SK-MEL-5 (cell line): Measurements from ENCODE around the gene SIK2. TPM values are rescaled to one million over a fixed set of nuclear protein-coding genes. Genes with fewer than 3 reads are reported as not detected.

Source experiments
- DNase-seq: peaks from one replicate; pipeline ENCODE4 v3.0.0-alpha.2; 2016; ENCODE audit warnings: low read depth, low spot score
- in situ Hi-C: cut with HindIII; loops from 2 replicates; pipeline ENCODE4 v1.10.0; 2016; ENCODE audit warnings: low sequenced_read_pairs, high pct_unique_total_duplicates, low pct_unique_long_range_greater_than_20kb
- polyA plus RNA-seq, 2 experiments: library from polyadenylated mRNA; depleted of rRNA; stranded (reverse); fragments of >200 nt; gene quantifications; 2 replicates each; pipeline ENCODE4 v1.2.3, GENCODE V29; 2015
- total RNA-seq: library from RNA; depleted of rRNA; stranded (reverse); fragments of >200 nt; shearing (Covaris generic); gene quantifications from 2 replicates; pipeline ENCODE4 v1.2.3, GENCODE V29; 2014; rRNA removed

Gene SIK2
- total RNA-seq, result 17.5 and 20.9 TPM in 2 replicates
- 19.2 and 25.2 TPM in 2 replicates for polyA plus RNA-seq (2015; cell fraction: cytosol; rRNA removed)
- 16.6 and 19.1 TPM in 2 replicates for polyA plus RNA-seq (2015; cell fraction: nucleus; rRNA removed)

DNA sequence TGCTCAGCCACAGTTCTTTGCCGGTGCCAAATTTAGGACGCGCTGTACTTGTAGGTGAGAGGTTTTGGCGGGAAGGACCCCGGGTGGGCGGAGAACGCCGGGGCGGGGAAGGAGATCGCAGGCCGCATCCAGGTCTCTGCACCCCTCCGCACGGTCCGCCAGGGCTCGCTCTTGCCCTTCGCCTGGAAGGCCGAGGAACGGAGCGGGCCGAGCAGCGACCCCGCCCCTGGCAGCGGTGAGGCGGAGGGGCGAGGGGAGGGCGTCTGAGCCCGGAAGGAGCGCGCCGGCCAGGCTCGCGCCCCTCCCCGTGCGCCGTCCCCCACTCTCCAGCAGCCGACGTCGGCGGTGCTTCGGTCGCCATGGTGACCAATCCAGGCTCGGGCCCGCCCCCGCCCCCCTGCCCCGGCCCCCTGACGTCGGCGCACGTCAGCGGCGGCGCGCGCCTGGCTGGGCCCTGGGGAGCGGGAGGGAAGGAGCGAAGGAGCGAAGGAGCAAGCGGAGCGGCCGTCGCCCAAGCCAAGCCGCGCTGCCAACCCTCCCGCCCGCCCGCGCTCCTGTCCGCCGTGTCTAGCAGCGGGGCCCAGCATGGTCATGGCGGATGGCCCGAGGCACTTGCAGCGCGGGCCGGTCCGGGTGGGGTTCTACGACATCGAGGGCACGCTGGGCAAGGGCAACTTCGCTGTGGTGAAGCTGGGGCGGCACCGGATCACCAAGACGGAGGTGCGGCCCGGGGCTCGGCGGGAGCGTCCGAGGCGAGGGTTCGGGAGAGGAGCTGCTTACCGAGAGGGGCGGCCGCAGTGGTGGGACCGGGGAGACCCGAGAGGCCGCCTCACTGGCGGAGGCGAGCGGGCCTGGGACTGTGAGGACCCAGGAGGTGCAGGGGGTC, at the start of gene SIK2:
Gene SIK2 (plus strand): TSS at position 471 of the 886 bp plus-strand sequence. CDS start 115 bp downstream, at position 586.
- DNase-seq, result peak; percentile 91
- in situ Hi-C loops, result no loop called here

DNA sequence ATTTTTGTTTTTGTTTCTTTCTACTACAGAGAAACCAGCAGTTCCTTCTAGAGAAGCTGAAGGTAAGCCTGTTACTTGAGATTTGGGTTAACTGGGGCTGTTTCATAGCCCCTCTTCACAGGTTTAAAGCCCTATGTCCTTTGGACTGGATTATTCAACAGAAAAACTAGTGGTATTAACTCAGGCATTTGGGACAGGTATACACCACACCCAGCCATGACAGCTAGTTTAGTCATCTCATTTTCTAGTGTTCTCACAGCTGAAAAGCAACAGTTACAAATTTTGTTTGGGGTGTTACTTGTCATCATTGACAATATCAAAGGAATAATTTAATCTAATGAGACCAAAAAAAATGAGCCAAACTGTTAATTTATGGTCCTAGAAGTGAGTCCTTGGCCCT, 47.7 kb upstream of the SIK2 start:
- DNase-seq, result no peak
- in situ Hi-C loops, result no loop called here

DNA sequence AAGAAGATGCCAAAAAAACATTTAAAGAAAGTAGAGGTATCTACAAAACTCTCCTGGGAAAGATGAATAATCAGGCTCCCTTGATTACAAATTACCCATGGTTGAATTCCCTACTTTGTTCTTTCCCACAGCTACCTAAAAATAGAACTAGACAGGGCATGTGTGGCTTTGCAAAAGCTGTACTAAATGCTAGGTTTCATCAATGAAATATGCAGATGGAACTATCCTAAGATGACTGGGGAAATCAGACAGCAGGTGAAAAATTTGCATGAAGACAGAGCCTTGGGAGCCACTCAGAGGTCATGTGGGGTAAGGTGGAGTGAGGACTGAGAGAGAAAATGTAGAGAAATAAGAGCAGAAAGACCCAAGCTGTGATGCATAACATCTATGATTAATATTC, 47.0 kb upstream of the SIK2 start:
- in situ Hi-C loops, result no loop called here
- no peak for DNase-seq

DNA sequence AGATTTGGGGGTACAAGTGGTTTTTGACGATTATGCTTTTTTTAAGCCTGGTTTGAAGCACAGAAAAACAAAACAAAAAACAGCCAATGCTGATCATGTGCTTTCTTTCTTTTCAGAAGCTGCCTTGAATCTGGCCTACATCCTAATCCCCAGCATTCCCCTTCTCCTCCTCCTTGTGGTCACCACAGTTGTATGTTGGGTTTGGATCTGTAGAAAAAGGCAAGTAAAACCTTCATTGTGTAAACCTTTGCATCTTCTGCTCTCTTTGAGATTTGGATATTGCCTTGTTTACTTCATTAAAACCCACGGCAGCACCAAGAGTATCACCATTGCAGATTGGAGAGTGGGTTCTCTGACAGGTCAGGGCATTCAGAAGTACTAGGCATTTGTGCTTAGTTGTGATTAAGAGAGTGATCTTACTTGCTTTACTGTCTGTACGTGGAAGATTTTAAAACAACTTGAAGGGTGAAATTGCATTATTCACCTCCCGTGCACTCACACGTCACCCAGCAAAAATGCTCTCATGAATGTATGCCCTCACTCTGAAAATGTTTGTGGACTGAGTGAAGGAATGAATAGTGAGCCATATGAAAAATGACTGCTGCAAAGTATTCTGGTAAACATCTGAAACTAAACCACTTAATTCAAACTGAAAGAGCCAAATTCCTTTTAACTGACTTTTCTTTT, 44.7 kb upstream of the SIK2 start:
- DNase-seq, result no peak
- in situ Hi-C loops, result no loop called here

DNA sequence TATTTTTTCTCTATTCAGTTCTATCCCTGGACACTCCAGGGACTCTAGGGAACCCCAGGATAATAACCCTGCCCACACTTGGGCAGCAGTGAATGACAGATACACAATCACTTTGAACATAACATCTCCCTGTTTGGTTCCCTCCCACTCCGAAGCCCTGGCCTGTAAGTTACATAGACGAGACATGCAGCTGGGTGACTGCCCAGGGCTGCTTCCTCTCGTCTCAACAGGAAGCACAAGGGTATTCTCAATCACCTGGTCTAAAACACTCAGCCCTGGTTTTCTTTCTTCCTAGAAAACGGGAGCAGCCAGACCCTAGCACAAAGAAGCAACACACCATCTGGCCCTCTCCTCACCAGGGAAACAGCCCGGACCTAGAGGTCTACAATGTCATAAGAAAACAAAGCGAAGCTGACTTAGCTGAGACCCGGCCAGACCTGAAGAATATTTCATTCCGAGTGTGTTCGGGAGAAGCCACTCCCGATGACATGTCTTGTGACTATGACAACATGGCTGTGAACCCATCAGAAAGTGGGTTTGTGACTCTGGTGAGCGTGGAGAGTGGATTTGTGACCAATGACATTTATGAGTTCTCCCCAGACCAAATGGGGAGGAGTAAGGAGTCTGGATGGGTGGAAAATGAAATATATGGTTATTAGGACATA, 42.3 kb upstream of the SIK2 start:
- in situ Hi-C loops, result no loop called here
- no peak for DNase-seq

DNA sequence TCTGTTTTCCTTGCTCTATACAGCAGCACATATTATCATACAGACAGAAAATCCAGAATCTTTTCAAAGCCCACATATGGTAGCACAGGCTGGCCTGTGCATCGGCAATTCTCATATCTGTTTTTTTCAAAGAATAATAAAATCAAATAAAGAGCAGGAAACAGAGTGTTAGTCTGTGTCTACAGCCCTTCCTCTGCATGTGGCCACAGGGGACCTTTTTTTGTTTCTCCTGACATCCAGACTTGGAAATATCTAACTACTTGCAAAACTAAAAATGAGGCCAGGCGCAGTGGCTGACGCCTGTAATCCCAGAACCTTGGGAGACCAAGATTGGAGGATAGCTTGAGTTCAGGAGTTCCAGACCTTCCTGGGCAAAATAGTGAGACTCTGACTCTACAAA, 41.4 kb upstream of the SIK2 start:
- in situ Hi-C loops, result no loop called here
- DNase-seq, result no peak

DNA sequence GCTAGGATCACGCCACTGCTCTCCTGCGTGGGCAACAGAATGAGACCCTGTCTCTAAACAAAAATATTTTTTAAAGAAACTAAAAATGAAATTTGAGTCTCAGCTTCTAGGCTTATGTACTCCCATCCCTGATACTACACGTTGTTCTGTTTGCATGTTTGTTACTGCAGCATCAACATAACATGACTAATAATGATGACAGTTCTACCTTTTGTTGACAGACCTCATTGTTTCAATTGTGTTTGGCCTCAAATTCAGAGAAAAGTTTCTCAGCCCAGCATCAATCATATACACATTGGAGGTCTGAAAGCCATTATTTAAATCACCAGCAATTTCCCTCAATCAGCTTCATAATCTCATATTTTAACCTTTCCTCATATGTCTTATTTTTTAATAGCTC, 40.9 kb upstream of the SIK2 start:
- in situ Hi-C loops, result no loop called here
- DNase-seq, result no peak

DNA sequence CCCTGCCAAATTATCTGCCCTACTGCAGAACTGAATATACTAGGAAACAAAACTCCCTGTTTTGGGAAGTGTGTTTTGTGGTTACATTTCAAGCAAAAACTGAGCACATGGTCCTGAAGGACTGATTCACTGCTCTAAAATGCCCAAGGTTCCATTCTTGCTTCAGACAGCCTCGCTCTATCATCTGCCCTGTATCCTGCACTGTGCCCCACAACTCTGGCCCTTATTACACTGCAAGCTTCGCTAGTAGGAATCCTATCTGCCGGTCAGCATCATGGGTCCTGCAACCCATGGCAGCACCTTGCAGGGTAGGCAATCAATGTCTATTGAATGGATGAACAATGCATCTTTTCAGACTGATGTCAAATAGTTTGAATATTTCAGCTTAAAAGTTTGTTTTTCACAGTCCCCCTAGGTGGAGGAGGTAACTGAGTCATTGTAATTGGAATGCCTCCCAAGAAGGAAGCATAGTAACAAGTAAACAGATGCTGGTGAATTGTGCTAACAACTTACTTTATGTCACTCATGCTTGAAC, 40.4 kb upstream of the SIK2 start:
- no peak for DNase-seq
- in situ Hi-C loops, result no loop called here

DNA sequence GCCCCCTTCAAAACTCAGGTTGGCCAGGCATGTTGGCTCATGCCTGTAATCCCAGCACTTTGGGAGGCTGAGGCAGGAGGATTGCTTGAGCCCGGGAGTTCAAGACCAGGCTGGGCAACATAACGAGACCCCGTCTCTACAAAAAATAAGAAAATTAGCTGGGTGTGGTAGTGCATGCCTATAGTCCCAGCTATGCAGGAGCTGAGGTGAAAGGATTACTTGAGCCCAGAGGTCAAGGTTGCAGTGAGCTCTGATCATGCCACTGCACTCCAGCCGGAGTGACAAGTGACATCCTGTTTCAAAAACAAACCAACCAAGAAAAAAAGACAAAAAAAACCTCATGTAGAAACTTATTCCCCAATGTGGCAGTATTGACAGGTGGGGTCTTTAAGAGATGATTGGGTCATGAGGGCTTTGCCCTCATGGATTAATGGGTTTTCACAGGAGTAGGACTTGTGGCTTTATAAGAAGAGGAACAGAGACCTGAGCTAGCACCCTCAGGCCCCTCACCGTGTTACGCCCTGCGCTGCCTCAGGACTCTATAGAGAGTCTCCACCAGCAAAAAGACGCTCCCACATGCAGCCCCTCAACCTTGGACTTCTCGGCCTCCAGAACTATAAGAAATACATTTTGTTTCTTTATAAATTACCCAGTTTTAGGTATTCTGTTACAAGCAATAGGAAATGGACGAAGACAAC, 39.4 kb upstream of the SIK2 start:
- DNase-seq, result no peak
- in situ Hi-C loops, result no loop called here

DNA sequence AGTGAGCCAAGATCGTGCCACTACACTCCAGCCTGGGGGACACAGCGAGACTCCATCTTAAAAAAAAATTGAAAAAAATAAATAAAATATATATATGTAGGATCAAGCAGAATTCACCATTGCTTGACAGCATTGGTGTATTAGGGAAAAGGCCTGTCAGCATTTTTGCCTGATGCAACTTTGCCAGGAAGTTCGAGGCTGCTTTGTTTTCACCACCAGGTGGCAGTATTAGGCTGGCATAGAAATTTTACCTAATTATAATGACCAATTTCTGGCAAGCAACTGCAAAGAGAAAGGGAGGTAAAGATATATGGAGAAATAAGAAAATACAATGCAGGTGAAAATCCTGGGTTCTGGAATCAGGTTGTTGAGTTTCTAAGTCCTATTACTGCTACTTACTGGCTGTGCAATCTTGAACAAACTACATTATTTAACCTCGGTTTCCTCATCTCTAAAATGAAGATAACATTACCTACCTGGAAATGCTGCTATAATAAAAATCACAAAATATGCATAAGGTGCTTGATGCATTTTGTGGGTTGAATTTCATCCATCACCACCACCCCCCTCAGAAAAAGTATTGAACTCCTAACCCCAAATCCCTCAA, 37.0 kb upstream of the SIK2 start:
- DNase-seq, result peak; percentile 73

DNA sequence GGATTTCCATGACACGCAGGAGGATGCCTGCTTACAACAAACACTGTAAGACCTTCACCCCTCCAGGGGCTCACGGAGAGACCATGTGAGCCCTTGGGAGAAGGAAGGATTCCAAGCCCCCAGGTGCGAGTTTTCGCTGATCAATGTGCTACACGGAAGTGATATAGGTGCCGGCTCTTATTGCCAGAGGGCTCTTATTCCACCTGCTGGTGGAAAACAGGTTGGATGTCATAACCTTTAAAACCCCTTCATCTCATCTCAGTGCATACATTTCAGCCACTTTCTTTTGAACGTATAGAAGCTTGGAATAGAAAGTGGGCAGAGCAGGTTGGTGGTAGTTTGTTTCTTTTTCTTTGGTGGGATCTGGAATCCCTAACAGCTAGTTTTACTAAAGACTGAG, 35.9 kb upstream of the SIK2 start:
- in situ Hi-C loops, result no loop called here
- DNase-seq, result no peak

More for the DNA sequence above, 37.0 kb upstream of the SIK2 start:
- in situ Hi-C loops, result no loop called here

DNA sequence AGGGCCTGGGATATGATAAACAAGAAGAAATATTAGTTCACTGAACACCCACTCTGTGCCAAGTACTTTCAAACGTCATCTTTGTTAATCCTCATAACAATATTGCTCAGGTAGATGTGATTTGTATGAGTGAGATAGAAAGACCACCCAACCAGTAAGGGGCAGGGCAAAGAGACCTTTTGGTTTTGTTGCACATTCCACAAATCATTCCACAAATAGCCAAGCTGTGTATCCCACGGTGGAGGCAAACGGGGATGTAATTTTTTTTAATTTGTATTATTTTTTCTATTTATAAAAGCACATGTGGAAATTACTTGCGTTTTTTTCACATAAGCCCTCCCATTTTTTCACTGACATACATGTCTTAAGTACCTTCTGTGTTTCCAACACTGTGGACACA, 32.8 kb upstream of the SIK2 start:
- no peak for DNase-seq
- in situ Hi-C loops, result no loop called here

DNA sequence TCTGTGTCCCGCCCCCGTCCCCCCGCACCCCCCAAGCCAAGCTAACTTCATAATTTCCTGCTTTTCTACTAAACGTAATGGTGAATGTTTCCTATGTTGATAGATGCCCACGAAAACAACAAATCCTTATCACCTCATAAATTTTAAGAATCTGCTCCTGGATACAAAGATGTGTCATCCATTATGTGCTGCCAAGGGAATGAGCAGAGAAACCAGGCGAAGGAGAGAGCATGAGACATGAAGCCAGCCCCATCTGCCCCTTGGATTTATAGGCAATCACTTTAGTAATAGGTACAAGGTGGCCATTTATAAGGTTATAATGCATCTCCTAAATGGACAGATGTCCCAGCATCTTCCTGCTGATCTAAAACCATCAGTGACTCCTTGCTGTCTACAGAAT, 31.5 kb upstream of the SIK2 start:
- DNase-seq, result no peak
- in situ Hi-C loops, result no loop called here

DNA sequence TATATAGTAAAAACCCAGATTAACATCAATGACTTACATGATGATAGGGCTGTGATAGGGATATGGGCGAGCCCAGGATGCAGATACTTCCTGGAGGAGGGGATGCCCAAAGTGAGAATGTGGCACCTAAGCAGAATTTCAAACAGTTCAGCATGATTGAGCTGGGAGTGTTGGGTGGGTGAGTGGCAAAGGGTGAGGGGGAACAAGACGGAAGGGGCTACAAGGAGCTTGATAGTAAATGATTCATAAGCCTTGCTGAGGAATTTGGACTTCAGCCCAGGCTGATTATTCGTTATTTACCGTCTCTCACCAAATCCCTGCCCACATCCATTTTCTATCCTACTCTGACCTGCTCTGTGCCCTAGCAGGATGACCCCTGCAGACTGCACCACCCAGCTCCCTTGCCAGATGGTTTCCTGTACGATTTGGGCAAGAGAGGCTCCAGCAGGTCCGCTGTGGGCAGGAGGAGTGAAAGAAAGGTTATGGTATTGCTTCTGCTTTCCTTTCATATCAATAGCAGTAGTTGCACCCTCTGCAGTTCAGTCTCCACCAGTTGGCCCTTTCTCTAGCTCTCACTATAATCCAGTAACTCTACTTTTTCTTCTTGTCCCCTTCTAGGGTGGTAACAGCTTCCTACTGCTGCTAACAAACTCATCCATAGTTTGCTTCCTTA, 30.3 kb upstream of the SIK2 start:
- DNase-seq, result no peak
- in situ Hi-C loops, result no loop called here

DNA sequence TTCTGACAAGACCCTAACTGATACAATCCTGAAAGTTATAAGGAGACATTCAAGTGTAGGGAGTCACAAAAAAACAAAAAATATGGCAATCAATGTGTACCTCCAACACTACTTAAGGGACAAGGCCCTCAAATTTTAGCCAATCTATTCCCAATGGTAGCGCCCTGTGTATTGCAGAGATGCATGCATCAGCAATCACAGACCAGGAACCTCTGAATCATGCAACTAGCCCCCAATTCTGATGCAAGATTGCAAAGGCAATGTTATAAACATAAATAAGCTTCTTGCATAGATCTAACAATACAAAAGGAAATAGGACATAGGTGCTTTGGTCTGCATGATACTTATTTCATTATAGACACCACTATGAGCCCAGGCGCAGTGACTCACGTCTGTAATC, 29.7 kb upstream of the SIK2 start:
- in situ Hi-C loops, result no loop called here
- no peak for DNase-seq

DNA sequence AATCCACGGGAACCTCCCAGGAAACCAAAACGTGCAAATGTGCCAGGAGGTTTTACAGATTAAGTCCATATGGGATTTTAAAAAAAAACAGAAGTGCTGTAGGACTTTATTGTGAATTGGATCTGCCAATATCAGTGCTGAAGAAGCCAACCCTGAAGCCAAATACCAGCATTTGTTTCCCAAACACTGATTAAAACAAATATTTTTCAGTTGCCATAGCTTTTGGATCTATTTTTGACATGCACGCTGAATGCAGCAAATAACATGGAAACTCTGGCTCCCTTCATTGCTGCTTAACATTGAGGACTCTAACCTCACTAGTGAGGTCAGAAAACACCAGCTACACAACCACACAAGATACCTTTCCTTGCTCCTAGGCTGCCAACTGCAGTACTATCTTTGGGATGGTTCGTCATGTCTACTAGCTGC, 28.4 kb upstream of the SIK2 start:
- no peak for DNase-seq
- in situ Hi-C loops, result no loop called here
